HepG2 (cell line): ENCODE results near the gene CABP4. TPM values are rescaled to one million over a fixed set of nuclear protein-coding genes. Genes with fewer than 3 reads are reported as not detected.

Source experiments
- AGO1 ChIP-seq: fragments of 200-400 bp; formaldehyde crosslinking; IDR thresholded peaks from 2 replicates; pipeline ENCODE4 v1.6.1; 2017; ENCODE audit warnings: mild to moderate bottlenecking, low read depth, low read length, moderate library complexity; ENCODE audit not compliant: poor library complexity, severe bottlenecking
- DMTF1 ChIP-seq: sonication (generic); formaldehyde crosslinking; IDR thresholded peaks from 2 replicates; pipeline ENCODE4 v1.4.0; 2020; ENCODE audit warnings: mild to moderate bottlenecking, missing genetic modification reagents
- ELF3 ChIP-seq: IDR thresholded peaks from 2 replicates; pipeline ENCODE4 v1.6.1; 2016; ENCODE audit warnings: missing genetic modification reagents, missing compliant biosample characterization
- FOSL2 ChIP-seq: sonication (generic); formaldehyde crosslinking; IDR thresholded peaks from 2 replicates; pipeline ENCODE4 v1.4.0; 2020; ENCODE audit warnings: missing genetic modification reagents
- GABPA ChIP-seq, 2 experiments: IDR thresholded peaks; 2 replicates each; pipeline ENCODE4 v1.6.1; 2011 to 2016; ENCODE audit warnings: low read depth in 2 of 2, low read length in 1 of 2, missing biosample characterization in 1 of 2, missing genetic modification characterization in 1 of 2
- GPN1 ChIP-seq: sonication (generic); formaldehyde crosslinking; IDR thresholded peaks from 2 replicates; pipeline ENCODE4 v1.5.1; 2020; ENCODE audit warnings: missing genetic modification reagents, borderline replicate concordance
- KLF15 ChIP-seq: sonication (generic); formaldehyde crosslinking; IDR thresholded peaks from 2 replicates; pipeline ENCODE4 v1.8.1; 2023; ENCODE audit warnings: borderline replicate concordance, mild to moderate bottlenecking, inconsistent platforms, missing genetic modification reagents, mixed read lengths
- MED1 ChIP-seq: sonication (generic); formaldehyde crosslinking; IDR thresholded peaks from 2 replicates; pipeline ENCODE4 v1.4.0; 2020; ENCODE audit warnings: missing genetic modification reagents
- MEF2D ChIP-seq: sonication (generic); formaldehyde crosslinking; IDR thresholded peaks from 2 replicates; pipeline ENCODE4 v1.5.1; 2020; ENCODE audit warnings: mild to moderate bottlenecking, missing genetic modification reagents
- MEIS1 ChIP-seq: sonication (generic); formaldehyde crosslinking; IDR thresholded peaks from 2 replicates; pipeline ENCODE4 v1.9.0; 2021; ENCODE audit warnings: mild to moderate bottlenecking, missing genetic modification reagents, moderate library complexity, borderline replicate concordance
- NAIF1 ChIP-seq: sonication (generic); formaldehyde crosslinking; IDR thresholded peaks from 2 replicates; pipeline ENCODE4 v1.5.0; 2020; ENCODE audit warnings: mild to moderate bottlenecking, missing genetic modification reagents, borderline replicate concordance
- NR1H2 ChIP-seq: sonication (generic); formaldehyde crosslinking; IDR thresholded peaks from 2 replicates; pipeline ENCODE4 v1.8.1; 2022; ENCODE audit warnings: low read depth, missing genetic modification reagents, borderline replicate concordance
- SNAPC4 ChIP-seq: sonication (generic); formaldehyde crosslinking; IDR thresholded peaks from 2 replicates; pipeline ENCODE4 v1.4.0; 2020; ENCODE audit warnings: mild to moderate bottlenecking, missing genetic modification reagents
- XRCC5 ChIP-seq: fragments of 200-400 bp; formaldehyde crosslinking; optimal IDR thresholded peaks from 2 replicates; pipeline ENCODE3; 2017; ENCODE audit warnings: mild to moderate bottlenecking, low read length
- ZBTB20 ChIP-seq: sonication (generic); formaldehyde crosslinking; IDR thresholded peaks from 2 replicates; pipeline ENCODE4 v1.8.1; 2023; ENCODE audit warnings: missing genetic modification reagents, low read depth, mild to moderate bottlenecking, borderline replicate concordance
- ZBTB46 ChIP-seq: sonication (generic); formaldehyde crosslinking; IDR thresholded peaks from 2 replicates; pipeline ENCODE4 v1.4.0; 2020; ENCODE audit warnings: mild to moderate bottlenecking, missing genetic modification reagents, borderline replicate concordance
- ZFX ChIP-seq: sonication (generic); formaldehyde crosslinking; IDR thresholded peaks from 2 replicates; pipeline ENCODE4 v1.4.0; 2020; ENCODE audit warnings: mild to moderate bottlenecking, low read depth, missing genetic modification reagents, moderate library complexity
- ZNF138 ChIP-seq: sonication (generic); formaldehyde crosslinking; IDR thresholded peaks from 2 replicates; pipeline ENCODE4 v1.5.0; 2020; ENCODE audit warnings: mild to moderate bottlenecking, low read depth, missing genetic modification reagents
- ZNF263 ChIP-seq: sonication (generic); formaldehyde crosslinking; IDR thresholded peaks from 2 replicates; pipeline ENCODE4 v1.4.0; 2020; ENCODE audit warnings: missing genetic modification reagents
- ZNF441 ChIP-seq: sonication (generic); formaldehyde crosslinking; IDR thresholded peaks from 2 replicates; pipeline ENCODE4 v1.7.0; 2021; ENCODE audit warnings: missing genetic modification reagents, borderline replicate concordance
- polyA plus RNA-seq, 8 experiments: library from polyadenylated mRNA; depleted of rRNA in 3 of 8; stranded (reverse) in 7 of 8; unstranded in 1 of 8; fragments of >200 nt; fragmentation: Illumina TruSeq in 4 of 8; extraction: Trizol in 4 of 8; gene quantifications; 2 replicates each; pipeline versions ENCODE4 v1.2.1 to v1.2.3, GENCODE V29; 2011 to 2016; ENCODE audit warnings: low read depth in 4 of 8, missing spikeins in 1 of 8, mixed read lengths in 1 of 8; ENCODE audit not compliant: insufficient read depth in 1 of 8
- total RNA-seq, 5 experiments: library from RNA; depleted of rRNA; stranded (reverse); fragments of >200 nt; fragmentation: Illumina TruSeq; extraction: Trizol; gene quantifications; 2 replicates each; pipeline ENCODE4 v1.2.3, GENCODE V29; 2016; ENCODE audit warnings: low read depth in 1 of 5

CABP4 gene
- total and polyA plus RNA-seq, 2 of the 13 experiments (the other 11 are each of a cell fraction or from before 2014, with no cell fraction given) = not detected

GRCh38 chr11:67507864-67508485, 52.8 kb downstream of the CABP4 start, which contains the start of gene CDK2AP2 (continued):
- TF ChIP-seq FOSL2 (CRISPR knock-in tag) = no peak
- no peak for TF ChIP-seq AGO1
- TF ChIP-seq ZNF138 (CRISPR knock-in tag) = 0 out of 2 replicates have a peak, but pooled peaks have one; percentile 52
- TF ChIP-seq ZBTB46 (CRISPR knock-in tag) = no peak
- no peak; the same call in 1 of the 2 replicates for TF ChIP-seq MEF2D (CRISPR knock-in tag)
- TF ChIP-seq NR1H2 (CRISPR knock-in tag) = no peak
- no peak for TF ChIP-seq DMTF1 (CRISPR knock-in tag)
- TF ChIP-seq ZNF263 (CRISPR knock-in tag) = 0 out of 2 replicates have a peak, but pooled peaks have one; percentile 13
- 0 out of 2 replicates have a peak, but pooled peaks have one; percentile 19 for TF ChIP-seq MEIS1
- 0 out of 2 replicates have a peak, but pooled peaks have one; percentile 13 for TF ChIP-seq ELF3 (CRISPR knock-in tag)
- TF ChIP-seq MED1 (CRISPR knock-in tag) = peak; percentile 30; the same call in 1 of the 2 replicates
- TF ChIP-seq KLF15 (CRISPR knock-in tag) = peak; percentile 96; the same call in 1 of the 2 replicates
- TF ChIP-seq ZNF441 = 0 out of 2 replicates have a peak, but pooled peaks have one; percentile 32
- no peak for TF ChIP-seq GPN1
- peak; percentile 32; the same call in 1 of the 2 replicates for TF ChIP-seq NAIF1 (CRISPR knock-in tag)
- peak; percentile 54; the same call in 1 of the 2 replicates for TF ChIP-seq SNAPC4 (CRISPR knock-in tag)
- no peak for TF ChIP-seq GABPA (IDR thresholded peaks at IDR 0.05; ENCODE audit: low read depth, low read length)
- peak; percentile 85 for TF ChIP-seq GABPA (CRISPR knock-in tag; IDR thresholded peaks at IDR 0.05; ENCODE audit: low read depth)
- peak; percentile 86 for TF ChIP-seq ZFX (CRISPR knock-in tag)
- no peak; the same call in 1 of the 2 replicates for TF ChIP-seq ZBTB20
- no peak for TF ChIP-seq XRCC5
